Loucy (cell line): ENCODE data around the gene TMTC1.

ENCODE experiments used
- H2AFZ ChIP-seq: fragments of 200-600 bp; sonication (generic); 2 replicates; pipeline ENCODE4 v1.6.0; 2016; ENCODE audit warnings: antibody characterized with exemption, mild to moderate bottlenecking, low read length, moderate library complexity
- H3F3A ChIP-seq: fragments of 200-600 bp; 2 replicates; pipeline ENCODE4 v1.6.0; 2016; ENCODE audit warnings: antibody characterized with exemption, low read depth, mild to moderate bottlenecking
- H3K27me3 ChIP-seq: fragments of 200-600 bp; sonication (generic); 2 replicates; pipeline ENCODE4 v1.6.1; 2014; ENCODE audit warnings: low read length, mild to moderate bottlenecking; ENCODE audit not compliant: insufficient read depth, poor library complexity, severe bottlenecking
- H3K36me3 ChIP-seq: fragments of 200-600 bp; sonication (generic); 2 replicates; pipeline ENCODE4 v1.6.1; 2016; ENCODE audit warnings: low read length; ENCODE audit not compliant: insufficient read depth
- H3K4me1 ChIP-seq: fragments of 200-600 bp; sonication (generic); 2 replicates; pipeline ENCODE4 v1.5.1; 2014; ENCODE audit warnings: low read length, mild to moderate bottlenecking; ENCODE audit not compliant: insufficient read depth, poor library complexity, severe bottlenecking
- H3K4me2 ChIP-seq: fragments of 200-600 bp; sonication (generic); 2 replicates; pipeline ENCODE4 v1.6.0; 2014; ENCODE audit warnings: antibody characterized with exemption, low read length, low read depth, mild to moderate bottlenecking; ENCODE audit not compliant: poor library complexity, severe bottlenecking
- H3K4me3 ChIP-seq: fragments of 200-600 bp; sonication (generic); 2 replicates; pipeline ENCODE4 v1.5.1; 2014; ENCODE audit warnings: low read length, mild to moderate bottlenecking, mixed read lengths; ENCODE audit not compliant: poor library complexity, severe bottlenecking
- H3K79me2 ChIP-seq: fragments of 200-600 bp; sonication (generic); 2 replicates; pipeline ENCODE4 v1.6.1; 2014; ENCODE audit warnings: low read length; ENCODE audit not compliant: insufficient read depth
- H3K9ac ChIP-seq: fragments of 200-600 bp; sonication (generic); 2 replicates; pipeline ENCODE4 v1.6.0; 2014; ENCODE audit warnings: mild to moderate bottlenecking, low read depth, low read length, moderate library complexity; ENCODE audit not compliant: poor library complexity, severe bottlenecking
- H3K9me2 ChIP-seq: fragments of 200-600 bp; sonication (generic); replicated peaks from 2 replicates; pipeline ENCODE4 v1.6.1; 2016; ENCODE audit warnings: low read depth, low read length, mixed read lengths
- H3K9me3 ChIP-seq: fragments of 200-600 bp; sonication (generic); 2 replicates; pipeline ENCODE4 v1.6.1; 2014; ENCODE audit warnings: mild to moderate bottlenecking, antibody characterized with exemption, low read length, low read depth; ENCODE audit not compliant: insufficient read depth
- H4K20me1 ChIP-seq: fragments of 200-600 bp; sonication (generic); 2 replicates; pipeline ENCODE4 v1.6.0; 2014; ENCODE audit warnings: antibody characterized with exemption, low read length, mild to moderate bottlenecking; ENCODE audit not compliant: insufficient read depth, poor library complexity, severe bottlenecking
- EZH2phosphoT487 ChIP-seq: fragments of 200-600 bp; IDR thresholded peaks from 2 replicates; pipeline ENCODE4 v1.6.1; 2018; ENCODE audit warnings: antibody characterized with exemption, mild to moderate bottlenecking, moderate library complexity, borderline replicate concordance
- TF ChIP-seq, protein P1 (sequence below): fragments of 200-600 bp; sonication (generic); conservative IDR thresholded peaks from 2 replicates; pipeline ENCODE4 v1.5.1; 2014; ENCODE audit warnings: mild to moderate bottlenecking, antibody characterized with exemption, low read length

The TMTC1 gene

GRCh38 chr12:29703528-29703927 lies 80.2 kb downstream of the TMTC1 start:
- Histone ChIP-seq H3K4me3 (no peak overlapping the region), H2AFZ (no peak overlapping the region), H3K79me2 (no peaks in the 10 kb centered on the region), H3K9me3 (no peaks in the 10 kb centered on the region), H3K9me2 (no peaks in the 10 kb centered on the region), H3K4me1 (no peaks in the 10 kb centered on the region), H3K4me2 (no peak overlapping the region), H3F3A (no peaks in the 10 kb centered on the region), H3K9ac (no peak overlapping the region), H4K20me1 (no peaks in the 10 kb centered on the region), H3K27me3 (no peaks in the 10 kb centered on the region), H3K36me3 (no peaks in the 10 kb centered on the region)
- no peak for TF ChIP-seq EZH2phosphoT487
- TF ChIP-seq, protein P1, sequence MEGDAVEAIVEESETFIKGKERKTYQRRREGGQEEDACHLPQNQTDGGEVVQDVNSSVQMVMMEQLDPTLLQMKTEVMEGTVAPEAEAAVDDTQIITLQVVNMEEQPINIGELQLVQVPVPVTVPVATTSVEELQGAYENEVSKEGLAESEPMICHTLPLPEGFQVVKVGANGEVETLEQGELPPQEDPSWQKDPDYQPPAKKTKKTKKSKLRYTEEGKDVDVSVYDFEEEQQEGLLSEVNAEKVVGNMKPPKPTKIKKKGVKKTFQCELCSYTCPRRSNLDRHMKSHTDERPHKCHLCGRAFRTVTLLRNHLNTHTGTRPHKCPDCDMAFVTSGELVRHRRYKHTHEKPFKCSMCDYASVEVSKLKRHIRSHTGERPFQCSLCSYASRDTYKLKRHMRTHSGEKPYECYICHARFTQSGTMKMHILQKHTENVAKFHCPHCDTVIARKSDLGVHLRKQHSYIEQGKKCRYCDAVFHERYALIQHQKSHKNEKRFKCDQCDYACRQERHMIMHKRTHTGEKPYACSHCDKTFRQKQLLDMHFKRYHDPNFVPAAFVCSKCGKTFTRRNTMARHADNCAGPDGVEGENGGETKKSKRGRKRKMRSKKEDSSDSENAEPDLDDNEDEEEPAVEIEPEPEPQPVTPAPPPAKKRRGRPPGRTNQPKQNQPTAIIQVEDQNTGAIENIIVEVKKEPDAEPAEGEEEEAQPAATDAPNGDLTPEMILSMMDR: no peak

DNA sequence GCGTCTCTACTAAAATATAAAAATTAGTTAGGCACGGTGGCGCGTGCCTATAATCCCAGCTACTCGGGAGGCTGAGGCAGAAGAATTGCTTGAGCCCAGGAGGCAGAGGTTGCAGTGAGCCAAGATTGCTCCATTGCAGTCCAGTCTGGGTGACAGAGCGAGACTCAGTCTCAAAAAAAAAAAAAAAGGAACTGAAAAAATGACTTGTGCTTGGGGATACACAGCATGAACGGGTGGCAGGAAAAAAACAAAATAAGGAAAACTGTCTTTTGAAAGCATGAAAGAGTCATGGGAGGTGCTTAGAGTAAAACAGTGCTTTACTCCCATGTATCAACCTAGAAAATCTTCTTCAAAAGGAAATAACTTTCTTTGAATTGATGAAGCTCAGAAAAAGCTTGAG lies 80.8 kb downstream of the TMTC1 start:
- TF ChIP-seq, protein P1: no peak
- TF ChIP-seq EZH2phosphoT487: no peak
- Histone ChIP-seq H3K4me2 (no peak overlapping the region), H3K9me2 (no peaks in the 10 kb centered on the region), H3K27me3 (no peaks in the 10 kb centered on the region), H3K36me3 (no peaks in the 10 kb centered on the region), H2AFZ (no peak overlapping the region), H4K20me1 (no peaks in the 10 kb centered on the region), H3K4me1 (no peaks in the 10 kb centered on the region), H3K9ac (no peak overlapping the region), H3K9me3 (no peaks in the 10 kb centered on the region), H3K79me2 (no peaks in the 10 kb centered on the region), H3K4me3 (no peak overlapping the region), H3F3A (no peaks in the 10 kb centered on the region)

DNA sequence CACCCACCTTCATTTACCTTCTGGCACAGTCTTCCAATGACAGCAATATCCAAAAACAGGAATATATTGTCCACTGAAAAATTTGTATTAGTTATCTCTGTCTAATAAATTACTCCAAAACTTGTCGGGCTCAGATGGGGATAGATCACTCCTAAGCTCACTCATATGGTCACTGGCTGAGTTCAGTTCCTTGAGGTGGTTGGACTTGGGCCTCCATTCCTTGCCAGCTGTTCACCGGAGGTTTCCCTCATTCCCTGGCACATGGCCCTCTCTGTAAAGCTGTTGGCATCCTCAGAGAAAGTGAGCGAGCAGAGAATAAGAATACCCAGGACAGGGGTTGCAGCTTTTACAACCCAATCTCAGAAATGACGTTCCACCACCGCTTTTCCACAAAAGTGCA lies 81.5 kb downstream of the TMTC1 start:
- H2AFZ ChIP-seq: no peak overlapping the region
- no peak overlapping the region for H3K9ac ChIP-seq
- no peak for TF ChIP-seq EZH2phosphoT487
- TF ChIP-seq, protein P1: no peak
- H3F3A ChIP-seq: no peaks in the 10 kb centered on the region
- H3K9me3 ChIP-seq: no peaks in the 10 kb centered on the region
- H3K27me3 ChIP-seq: no peaks in the 10 kb centered on the region
- no peaks in the 10 kb centered on the region for H4K20me1 ChIP-seq
- no peak overlapping the region for H3K4me2 ChIP-seq
- no peaks in the 10 kb centered on the region for H3K36me3 ChIP-seq
- no peaks in the 10 kb centered on the region for H3K9me2 ChIP-seq
- H3K79me2 ChIP-seq: no peaks in the 10 kb centered on the region
- H3K4me1 ChIP-seq: no peaks in the 10 kb centered on the region
- H3K4me3 ChIP-seq: no peak overlapping the region
